ENCODE measurements around the gene MGST2. TPM values are rescaled to one million over a fixed set of nuclear protein-coding genes. Genes with fewer than 3 reads are reported as not detected.
"Not testable (repeated sequence)": the region's sequence is repeated elsewhere in the genome, so short reads cannot be mapped to it uniquely, and the experiment has no call there.

MGST2 gene
- total RNA-seq, 2 experiments from 2014 or later, result 22.9 to 25.0 TPM

GRCh38 chr4:139684351-139684750 lies 18.7 kb downstream of the MGST2 start:
- POLR2A ChIA-PET, result no interaction called here
- Mint-ChIP-seq H3K36me3 (ENCODE audit: low read depth) (peaks cover 55% of the 10 kb centered on the region), H3K4me1 (peaks cover 31% of the 10 kb centered on the region), H3K9me3 (peaks cover 16% of the 10 kb centered on the region), H3K27me3 (no peaks in the 10 kb centered on the region), H3K4me3 (no peak overlapping the region), H3K27ac (no peak overlapping the region)
- DNase-seq, result no peak
- CTCF ChIA-PET, result interaction anchor here (1.1 kb wide), 1 partner anchor 32 kb away, joined by 3 read pairs; no protein-coding TSS in a partner anchor

GRCh38 chr4:139685180-139685579 lies 19.6 kb downstream of the MGST2 start:
- H3K9me3 Mint-ChIP-seq, result peaks cover 16% of the 10 kb centered on the region
- H3K27ac Mint-ChIP-seq, result peak overlapping the region; percentile 57
- CTCF ChIA-PET, result interaction anchor here (1.1 kb wide), 1 partner anchor 33 kb away, joined by 3 read pairs; no protein-coding TSS in a partner anchor

GRCh38 chr4:139686130-139686529 lies 20.5 kb downstream of the MGST2 start:
- POLR2A ChIA-PET, result no interaction called here

More at GRCh38 chr4:139685180-139685579, 19.6 kb downstream of the MGST2 start:
- Mint-ChIP-seq H3K36me3 (ENCODE audit: low read depth) (peaks cover 48% of the 10 kb centered on the region), H3K27me3 (no peaks in the 10 kb centered on the region), H3K4me1 (peaks cover 31% of the 10 kb centered on the region), H3K4me3 (no peak overlapping the region)
- no peak for DNase-seq
- POLR2A ChIA-PET, result no interaction called here

GRCh38 chr4:139686988-139687387 lies 21.4 kb downstream of the MGST2 start:
- CTCF ChIA-PET, result interaction anchor here (1.0 kb wide), 1 partner anchor 126 kb away, joined by 4 read pairs; no protein-coding TSS in a partner anchor
- H3K9me3 Mint-ChIP-seq, result peaks cover 16% of the 10 kb centered on the region
- no peak overlapping the region for H3K27ac Mint-ChIP-seq
- POLR2A ChIA-PET, result no interaction called here
- no peak overlapping the region for H3K4me3 Mint-ChIP-seq
- H3K36me3 Mint-ChIP-seq (ENCODE audit: low read depth), result peaks cover 36% of the 10 kb centered on the region
- DNase-seq, result no peak
- H3K4me1 Mint-ChIP-seq, result peaks cover 30% of the 10 kb centered on the region
- H3K27me3 Mint-ChIP-seq, result no peaks in the 10 kb centered on the region

More at GRCh38 chr4:139686130-139686529, 20.5 kb downstream of the MGST2 start:
- Mint-ChIP-seq H3K36me3 (ENCODE audit: low read depth) (peaks cover 38% of the 10 kb centered on the region), H3K4me1 (peaks cover 31% of the 10 kb centered on the region), H3K4me3 (no peak overlapping the region), H3K9me3 (peaks cover 16% of the 10 kb centered on the region), H3K27me3 (no peaks in the 10 kb centered on the region), H3K27ac (no peak overlapping the region)
- CTCF ChIA-PET, result interaction anchor here (0.6 kb wide), 1 partner anchor 12 kb away, joined by 3 read pairs; no protein-coding TSS in a partner anchor
- DNase-seq, result no peak

- no peak for DNase-seq
- H3K36me3 Mint-ChIP-seq (ENCODE audit: low read depth), result peaks cover 24% of the 10 kb centered on the region
- ChIA-PET POLR2A (no interaction called here), CTCF (interaction anchor here (0.9 kb wide), 1 partner anchor 15 kb away, joined by 3 read pairs; no protein-coding TSS in a partner anchor)
- peaks cover 15% of the 10 kb centered on the region for H3K4me1 Mint-ChIP-seq
- H3K9me3 Mint-ChIP-seq, result peaks cover 10% of the 10 kb centered on the region
- H3K27me3 Mint-ChIP-seq, result no peaks in the 10 kb centered on the region
- no peak overlapping the region for H3K4me3 Mint-ChIP-seq
- H3K27ac Mint-ChIP-seq, result no peak overlapping the region
These were observed 23.6 kb downstream of the MGST2 start for GRCh38 chr4:139689093-139689722.

- H3K9me3 Mint-ChIP-seq, result no peaks in the 10 kb centered on the region
- H3K27ac Mint-ChIP-seq, result no peak overlapping the region
- H3K27me3 Mint-ChIP-seq, result no peaks in the 10 kb centered on the region
- H3K4me3 Mint-ChIP-seq, result no peak overlapping the region
- H3K4me1 Mint-ChIP-seq, result peaks cover 4% of the 10 kb centered on the region
- peaks cover 13% of the 10 kb centered on the region for H3K36me3 Mint-ChIP-seq (ENCODE audit: low read depth)
- CTCF ChIA-PET, result interaction anchor here (1.1 kb wide), 1 partner anchor 21 kb away, joined by 3 read pairs; no protein-coding TSS in a partner anchor
- DNase-seq, result no peak
- POLR2A ChIA-PET, result interaction anchor here (0.6 kb wide), 1 partner anchor 102 kb away, joined by 3 read pairs; no protein-coding TSS in a partner anchor
These were observed 24.8 kb downstream of the MGST2 start for GRCh38 chr4:139690419-139690818.

- no peaks in the 10 kb centered on the region for H3K4me1 Mint-ChIP-seq
- no peak for DNase-seq
- CTCF ChIA-PET, result no interaction called here
These were observed 26.8 kb downstream of the MGST2 start for GRCh38 chr4:139692309-139693012.

GRCh38 chr4:139694522-139695107 lies 29.0 kb downstream of the MGST2 start:
- peaks cover 5% of the 10 kb centered on the region for H3K9me3 Mint-ChIP-seq
- POLR2A ChIA-PET, result no interaction called here
- no peak overlapping the region for H3K4me3 Mint-ChIP-seq
- H3K27ac Mint-ChIP-seq, result no peak overlapping the region
- peaks cover 3% of the 10 kb centered on the region for H3K4me1 Mint-ChIP-seq
- peaks cover 19% of the 10 kb centered on the region for H3K36me3 Mint-ChIP-seq (ENCODE audit: low read depth)
- CTCF ChIA-PET, result interaction anchor here (0.6 kb wide), 1 partner anchor 10 kb away, joined by 3 read pairs; no protein-coding TSS in a partner anchor
- DNase-seq, result no peak
- no peaks in the 10 kb centered on the region for H3K27me3 Mint-ChIP-seq

More at GRCh38 chr4:139692309-139693012, 26.8 kb downstream of the MGST2 start:
- POLR2A ChIA-PET, result no interaction called here
- no peak overlapping the region for H3K27ac Mint-ChIP-seq
- H3K4me3 Mint-ChIP-seq, result no peak overlapping the region
- H3K27me3 Mint-ChIP-seq, result no peaks in the 10 kb centered on the region
- H3K9me3 Mint-ChIP-seq, result peaks cover 5% of the 10 kb centered on the region
- H3K36me3 Mint-ChIP-seq (ENCODE audit: low read depth), result peaks cover 14% of the 10 kb centered on the region

- no peak for DNase-seq
- no peak overlapping the region for H3K4me3 Mint-ChIP-seq
- peaks cover 21% of the 10 kb centered on the region for H3K36me3 Mint-ChIP-seq (ENCODE audit: low read depth)
- H3K27ac Mint-ChIP-seq, result no peak overlapping the region
- peaks cover 3% of the 10 kb centered on the region for H3K4me1 Mint-ChIP-seq
- ChIA-PET POLR2A (no interaction called here), CTCF (interaction anchor here (0.6 kb wide), 1 partner anchor 179 kb away, joined by 3 read pairs; no protein-coding TSS in a partner anchor)
- peaks cover 5% of the 10 kb centered on the region for H3K9me3 Mint-ChIP-seq
- H3K27me3 Mint-ChIP-seq, result no peaks in the 10 kb centered on the region
These were observed 30.9 kb downstream of the MGST2 start for GRCh38 chr4:139696491-139696890.

- not testable (repeated sequence) for H3K27me3 Mint-ChIP-seq, H3K4me3 Mint-ChIP-seq, DNase-seq, H3K9me3 Mint-ChIP-seq, H3K4me1 Mint-ChIP-seq
- Mint-ChIP-seq H3K36me3 (ENCODE audit: low read depth) (peaks cover 27% of the 10 kb centered on the region), H3K27ac (peak overlapping the region; percentile 46)
- ChIA-PET CTCF (interaction anchor here (0.5 to 1.6 kb wide), 2 partner anchors 101 to 551 kb away, joined by 3 to 5 read pairs; no protein-coding TSS in a partner anchor), POLR2A (interaction anchor here (0.6 kb wide), 3 partner anchors 41 to 559 kb away, joined by 3 to 5 read pairs (median 4); no protein-coding TSS in a partner anchor)
These were observed 32.7 kb downstream of the MGST2 start for GRCh38 chr4:139698167-139698925.

GRCh38 chr4:139700568-139700967 lies 34.9 kb downstream of the MGST2 start:
- DNase-seq, result no peak
- no peak overlapping the region for H3K27ac Mint-ChIP-seq
- POLR2A ChIA-PET, result no interaction called here
- peaks cover 3% of the 10 kb centered on the region for H3K4me1 Mint-ChIP-seq
- no peak overlapping the region for H3K4me3 Mint-ChIP-seq
- H3K9me3 Mint-ChIP-seq, result peaks cover 5% of the 10 kb centered on the region
- CTCF ChIA-PET, result interaction anchor here (1.4 to 1.7 kb wide), 3 partner anchors 10 to 34 kb away, joined by 3 to 5 read pairs (median 4); no protein-coding TSS in a partner anchor
- H3K27me3 Mint-ChIP-seq, result no peaks in the 10 kb centered on the region
- peaks cover 39% of the 10 kb centered on the region for H3K36me3 Mint-ChIP-seq (ENCODE audit: low read depth)

GRCh38 chr4:139704915-139705485 lies 39.4 kb downstream of the MGST2 start:
- H3K27me3 Mint-ChIP-seq, result no peaks in the 10 kb centered on the region
- H3K27ac Mint-ChIP-seq, result no peak overlapping the region
- ChIA-PET CTCF (interaction anchor here (0.5 to 1.5 kb wide), 7 partner anchors 11 to 260 kb away, joined by 3 to 4 read pairs (median 3); no protein-coding TSS in a partner anchor), POLR2A (no interaction called here)
- no peak for DNase-seq
- peaks cover 36% of the 10 kb centered on the region for H3K36me3 Mint-ChIP-seq (ENCODE audit: low read depth)
- no peak overlapping the region for H3K4me3 Mint-ChIP-seq
- no peaks in the 10 kb centered on the region for H3K4me1 Mint-ChIP-seq
- H3K9me3 Mint-ChIP-seq, result peaks cover 4% of the 10 kb centered on the region

Measured in activated CD4-positive, alpha-beta T cell treated with anti-CD3 and anti-CD28 coated beads, Interleukin-2, amount 10 ng/mL, durations not matched to agents 7 days and 5 days (primary cell).